SK-N-SH treated with all-trans-retinoic acid at 6 μM for 48 hours (cell line): ENCODE results near the gene CRABP2.
A peak's percentile ranks its signal among the peaks of the same experiment; 100 is the strongest.

ENCODE experiments used
- ATAC-seq: fragments of 200-7000 bp; cut with Tn5 transposase; 3 replicates; pipeline ENCODE4 v1.9.1; 2020; ENCODE audit warnings: mild to moderate bottlenecking, moderate library complexity
- ARNTL ChIP-seq: fragments of 450-650 bp; formaldehyde crosslinking; IDR thresholded peaks from 2 replicates; pipeline ENCODE4 v1.5.0; 2020; ENCODE audit warnings: low read depth, mild to moderate bottlenecking, moderate library complexity, borderline replicate concordance
- BACH2 ChIP-seq: fragments of 250-450 bp; sonication (Bioruptor Pico); IDR thresholded peaks from 2 replicates; pipeline ENCODE4 v1.9.0; 2021; ENCODE audit warnings: mild to moderate bottlenecking, borderline replicate concordance
- CREB5 ChIP-seq: fragments of 250-450 bp; sonication (Bioruptor Pico); IDR thresholded peaks from 2 replicates; pipeline ENCODE4 v1.5.1; 2020; ENCODE audit warnings: low read depth, mild to moderate bottlenecking, moderate library complexity
- CSDC2 ChIP-seq: fragments of 250-450 bp; sonication (Bioruptor Pico); IDR thresholded peaks from 2 replicates; pipeline ENCODE4 v1.5.0; 2020; ENCODE audit warnings: mild to moderate bottlenecking, moderate library complexity
- CSRNP3 ChIP-seq: fragments of 250-450 bp; sonication (Bioruptor Pico); IDR thresholded peaks from 2 replicates; pipeline ENCODE4 v1.5.1; 2021; ENCODE audit warnings: mild to moderate bottlenecking, moderate library complexity
- ESRRG ChIP-seq: fragments of 250-450 bp; sonication (Bioruptor Pico); IDR thresholded peaks from 2 replicates; pipeline ENCODE4 v1.6.1; 2021; ENCODE audit warnings: mild to moderate bottlenecking
- GLIS3 ChIP-seq: fragments of 250-450 bp; sonication (Bioruptor Pico); IDR thresholded peaks from 2 replicates; pipeline ENCODE4 v1.5.0; 2020; ENCODE audit warnings: mild to moderate bottlenecking, moderate library complexity
- ISL1 ChIP-seq: fragments of 250-450 bp; sonication (Bioruptor Pico); IDR thresholded peaks from 2 replicates; pipeline ENCODE4 v2.1.2; 2022; ENCODE audit warnings: mild to moderate bottlenecking, moderate library complexity
- PPARA ChIP-seq: fragments of 250-450 bp; sonication (Bioruptor Pico); IDR thresholded peaks from 2 replicates; pipeline ENCODE4 v1.5.0; 2020; ENCODE audit warnings: mild to moderate bottlenecking, borderline replicate concordance
- RARB ChIP-seq: fragments of 250-450 bp; sonication (Bioruptor Pico); IDR thresholded peaks from 2 replicates; pipeline ENCODE4 v1.8.0; 2021; ENCODE audit warnings: mild to moderate bottlenecking, moderate library complexity
- SNAI2 ChIP-seq: fragments of 250-450 bp; sonication (Bioruptor Pico); IDR thresholded peaks from 2 replicates; pipeline ENCODE4 v1.5.0; 2020; ENCODE audit warnings: mild to moderate bottlenecking, moderate library complexity
- TCF4 ChIP-seq: fragments of 250-450 bp; sonication (Bioruptor Pico); IDR thresholded peaks from 2 replicates; pipeline ENCODE4 v1.8.0; 2021; ENCODE audit warnings: mild to moderate bottlenecking, moderate library complexity, borderline replicate concordance
- TOX ChIP-seq: fragments of 250-450 bp; sonication (Bioruptor Pico); IDR thresholded peaks from 2 replicates; pipeline ENCODE4 v1.8.0; 2021; ENCODE audit warnings: mild to moderate bottlenecking, moderate library complexity, borderline replicate concordance
- ZFP3 ChIP-seq: fragments of 250-450 bp; sonication (Bioruptor Pico); IDR thresholded peaks from 2 replicates; pipeline ENCODE4 v1.5.0; 2020; ENCODE audit warnings: mild to moderate bottlenecking, moderate library complexity
- ZFP30 ChIP-seq: fragments of 450-650 bp; formaldehyde crosslinking; IDR thresholded peaks from 2 replicates; pipeline ENCODE4 v1.5.0; 2022; ENCODE audit warnings: mild to moderate bottlenecking, moderate library complexity
- ZNF70 ChIP-seq: fragments of 450-650 bp; formaldehyde crosslinking; IDR thresholded peaks from 2 replicates; pipeline ENCODE4 v1.5.0; 2020; ENCODE audit warnings: mild to moderate bottlenecking, moderate library complexity
- ZNF8 ChIP-seq: fragments of 450-650 bp; formaldehyde crosslinking; IDR thresholded peaks from 2 replicates; pipeline ENCODE4 v1.5.0; 2020; ENCODE audit warnings: mild to moderate bottlenecking, moderate library complexity
- TF ChIP-seq, protein P1 (sequence below): fragments of 250-450 bp; sonication (Bioruptor Pico); IDR thresholded peaks from 2 replicates; pipeline ENCODE4 v1.8.0; 2020; ENCODE audit warnings: mild to moderate bottlenecking, moderate library complexity, borderline replicate concordance

The CRABP2 gene

DNA sequence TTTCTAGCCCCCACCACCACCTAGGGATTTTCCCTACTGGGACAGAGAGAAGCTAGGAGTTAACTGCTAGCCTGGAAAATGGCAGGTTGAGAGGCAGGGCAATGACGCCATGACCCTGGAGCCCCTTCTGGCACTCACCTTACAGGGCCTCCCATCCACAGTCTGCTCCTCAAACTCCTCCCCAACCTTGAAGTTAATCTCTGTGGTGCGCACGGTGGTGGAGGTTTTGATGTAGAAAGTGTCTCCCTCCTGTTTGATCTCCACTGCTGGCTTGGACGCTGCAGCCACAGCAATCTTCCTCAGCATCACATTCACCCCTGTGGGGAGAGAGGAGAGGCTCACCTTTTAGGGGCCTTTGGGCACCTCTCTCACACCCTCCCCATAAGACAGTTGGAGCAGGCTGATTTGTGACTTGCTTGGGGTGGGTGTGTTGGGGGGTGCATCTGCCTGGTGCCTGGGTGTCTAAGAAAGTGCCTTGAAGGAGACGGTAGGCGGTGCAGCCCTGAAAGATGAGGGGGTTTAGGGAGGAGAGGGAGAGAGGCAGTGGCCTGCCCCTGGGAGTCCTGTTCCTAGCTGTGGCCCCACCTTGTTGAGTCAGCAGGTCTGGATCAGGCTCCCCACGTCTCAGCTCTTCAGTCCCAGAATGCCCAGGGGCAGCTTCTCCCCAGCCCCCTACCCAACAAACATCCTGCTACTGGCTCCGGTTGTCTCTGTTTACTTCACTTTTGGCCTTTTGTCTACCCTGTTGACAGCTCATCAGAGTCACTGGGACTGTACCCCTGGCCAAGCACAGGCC lies 4.4 kb downstream of the CRABP2 start:
- ATAC-seq = no peak

DNA sequence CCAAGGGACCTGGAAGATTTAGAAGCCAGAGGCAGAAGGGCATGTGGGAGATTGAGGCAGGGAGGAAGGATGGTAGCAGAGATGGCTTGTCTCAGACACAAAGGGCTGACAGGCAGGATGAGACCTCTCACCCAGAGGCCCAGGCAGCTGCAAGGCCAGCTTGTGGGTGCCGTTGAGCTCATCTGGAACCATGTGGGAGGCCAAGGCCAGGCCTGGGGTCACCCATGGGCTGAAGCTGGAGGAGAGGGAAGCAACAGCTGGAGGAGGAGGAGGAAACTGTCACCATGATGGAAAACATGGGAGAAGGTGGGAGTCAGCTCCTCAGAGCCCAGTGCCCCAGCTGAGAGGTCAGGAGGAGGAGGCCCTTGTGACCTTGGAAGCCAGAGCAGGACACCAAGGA lies 6.4 kb downstream of the CRABP2 start:
- no peak for ATAC-seq
- TF ChIP-seq, protein P1, sequence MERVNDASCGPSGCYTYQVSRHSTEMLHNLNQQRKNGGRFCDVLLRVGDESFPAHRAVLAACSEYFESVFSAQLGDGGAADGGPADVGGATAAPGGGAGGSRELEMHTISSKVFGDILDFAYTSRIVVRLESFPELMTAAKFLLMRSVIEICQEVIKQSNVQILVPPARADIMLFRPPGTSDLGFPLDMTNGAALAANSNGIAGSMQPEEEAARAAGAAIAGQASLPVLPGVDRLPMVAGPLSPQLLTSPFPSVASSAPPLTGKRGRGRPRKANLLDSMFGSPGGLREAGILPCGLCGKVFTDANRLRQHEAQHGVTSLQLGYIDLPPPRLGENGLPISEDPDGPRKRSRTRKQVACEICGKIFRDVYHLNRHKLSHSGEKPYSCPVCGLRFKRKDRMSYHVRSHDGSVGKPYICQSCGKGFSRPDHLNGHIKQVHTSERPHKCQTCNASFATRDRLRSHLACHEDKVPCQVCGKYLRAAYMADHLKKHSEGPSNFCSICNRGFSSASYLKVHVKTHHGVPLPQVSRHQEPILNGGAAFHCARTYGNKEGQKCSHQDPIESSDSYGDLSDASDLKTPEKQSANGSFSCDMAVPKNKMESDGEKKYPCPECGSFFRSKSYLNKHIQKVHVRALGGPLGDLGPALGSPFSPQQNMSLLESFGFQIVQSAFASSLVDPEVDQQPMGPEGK (CRISPR knock-in tag) = no peak
- TF ChIP-seq CSRNP3 (CRISPR knock-in tag) = no peak
- TF ChIP-seq SNAI2 (CRISPR knock-in tag) = no peak

More for the DNA sequence above, 4.4 kb downstream of the CRABP2 start:
- TF ChIP-seq CSRNP3 (CRISPR knock-in tag) = no peak
- no peak for TF ChIP-seq ISL1 (CRISPR knock-in tag)
- no peak for TF ChIP-seq PPARA
- no peak for TF ChIP-seq ZNF8 (CRISPR knock-in tag)
- TF ChIP-seq, all 23 proteins: peak for 0

DNA sequence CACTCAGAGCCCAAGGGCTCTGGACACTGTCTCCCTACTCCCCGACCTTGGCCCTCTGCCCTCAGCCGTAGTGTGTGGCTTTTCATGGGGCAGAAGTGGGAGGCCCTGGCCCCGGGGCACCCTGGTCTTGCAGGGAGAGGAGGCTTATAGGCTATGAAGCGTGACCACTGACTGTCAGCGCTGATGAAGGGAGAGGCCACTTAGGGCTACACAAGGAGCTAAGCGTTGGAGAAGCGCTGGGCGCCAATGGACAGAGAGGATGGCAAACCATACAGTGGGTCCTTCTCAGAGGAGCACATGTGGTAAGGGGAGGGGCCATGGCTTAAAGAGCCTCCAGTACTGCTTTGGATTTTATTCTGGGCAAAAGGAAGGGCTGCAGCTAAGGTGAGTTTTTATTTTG lies 7.9 kb downstream of the CRABP2 start:
- TF ChIP-seq RARB (CRISPR knock-in tag) (no peak; the same call in 1 of the 2 replicates), TOX (CRISPR knock-in tag) (peak; percentile 51; the same call in 1 of the 2 replicates)
- no peak; the same call in 2 of the 3 replicates for ATAC-seq

GRCh38 chr1:156696755-156697154 lies 8.6 kb downstream of the CRABP2 start:
- TF ChIP-seq CSDC2 (CRISPR knock-in tag) (no peak), ARNTL (CRISPR knock-in tag) (no peak), RARB (CRISPR knock-in tag) (peak; percentile 93; the same call in 1 of the 2 replicates), ESRRG (CRISPR knock-in tag) (no peak), TOX (CRISPR knock-in tag) (peak; percentile 97), CSRNP3 (CRISPR knock-in tag) (peak; percentile 74), BACH2 (CRISPR knock-in tag) (no peak), PPARA (no peak), ZNF8 (CRISPR knock-in tag) (no peak), ZFP3 (CRISPR knock-in tag) (no peak)
- ATAC-seq = no peak

- ATAC-seq = no peak
- no peak for TF ChIP-seq CREB5 (CRISPR knock-in tag)
- TF ChIP-seq GLIS3 (CRISPR knock-in tag) = no peak
- TF ChIP-seq PPARA = no peak
- TF ChIP-seq CSRNP3 (CRISPR knock-in tag) = no peak
- TF ChIP-seq ZFP30 = no peak
- TF ChIP-seq BACH2 (CRISPR knock-in tag) = no peak
- no peak for TF ChIP-seq ZNF70
- TF ChIP-seq TCF4 = no peak
These were observed 10.8 kb downstream of the CRABP2 start for GRCh38 chr1:156694690-156694962.
